Activated T-cell treated with anti-CD3 and anti-CD28 coated beads, Interleukin-2, amount 50 U/mL, for 24 hours (primary cell): ENCODE measurements around the gene CEP350.

ENCODE experiments used
- DNase-seq: peaks from one replicate; pipeline ENCODE4 v3.0.0-alpha.2; 2020
- H3K27ac Mint-ChIP-seq: 2 replicates; pipeline ENCODE4 v1.8.0; 2020; ENCODE audit warnings: mild to moderate bottlenecking, mixed read lengths
- H3K27me3 Mint-ChIP-seq: 2 replicates; pipeline ENCODE4 v1.8.0; 2020; ENCODE audit warnings: mixed read lengths
- H3K36me3 Mint-ChIP-seq: 2 replicates; pipeline ENCODE4 v1.8.0; 2020; ENCODE audit warnings: low read depth, mixed read lengths
- H3K4me1 Mint-ChIP-seq: 2 replicates; pipeline ENCODE4 v1.8.0; 2020; ENCODE audit warnings: low read depth, mixed read lengths
- H3K4me3 Mint-ChIP-seq: 2 replicates; pipeline ENCODE4 v1.8.0; 2020; ENCODE audit warnings: mild to moderate bottlenecking, moderate library complexity, mixed read lengths
- H3K9me3 Mint-ChIP-seq: 2 replicates; pipeline ENCODE4 v1.8.0; 2020; ENCODE audit warnings: mixed read lengths

CEP350 gene

DNA sequence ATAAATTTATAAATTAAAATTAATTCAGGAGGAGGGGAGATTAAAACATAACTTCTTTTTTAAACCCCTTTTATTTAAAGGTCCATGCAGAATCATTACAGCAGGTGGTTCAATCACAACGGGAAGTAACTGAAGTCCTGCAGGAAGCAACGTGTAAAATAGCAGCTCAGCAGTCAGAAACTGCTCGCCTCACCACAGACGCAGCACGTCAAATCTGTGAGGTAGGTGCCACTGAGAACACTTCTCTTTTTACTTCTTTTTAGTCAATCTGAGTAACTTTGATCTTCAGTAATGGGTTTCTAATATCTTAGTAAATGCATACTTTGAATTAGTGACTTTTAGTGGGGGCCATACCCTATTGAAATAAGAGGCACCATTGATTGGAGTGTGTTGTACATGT is 87.0 kb downstream of the CEP350 start:
- no peak overlapping the region for H3K4me3 Mint-ChIP-seq
- H3K27me3 Mint-ChIP-seq = no peaks in the 10 kb centered on the region
- no peak overlapping the region for H3K27ac Mint-ChIP-seq
- DNase-seq = no peak
- no peaks in the 10 kb centered on the region for H3K9me3 Mint-ChIP-seq
- H3K36me3 Mint-ChIP-seq = peaks cover 76% of the 10 kb centered on the region
- H3K4me1 Mint-ChIP-seq = peaks cover 3% of the 10 kb centered on the region

DNA sequence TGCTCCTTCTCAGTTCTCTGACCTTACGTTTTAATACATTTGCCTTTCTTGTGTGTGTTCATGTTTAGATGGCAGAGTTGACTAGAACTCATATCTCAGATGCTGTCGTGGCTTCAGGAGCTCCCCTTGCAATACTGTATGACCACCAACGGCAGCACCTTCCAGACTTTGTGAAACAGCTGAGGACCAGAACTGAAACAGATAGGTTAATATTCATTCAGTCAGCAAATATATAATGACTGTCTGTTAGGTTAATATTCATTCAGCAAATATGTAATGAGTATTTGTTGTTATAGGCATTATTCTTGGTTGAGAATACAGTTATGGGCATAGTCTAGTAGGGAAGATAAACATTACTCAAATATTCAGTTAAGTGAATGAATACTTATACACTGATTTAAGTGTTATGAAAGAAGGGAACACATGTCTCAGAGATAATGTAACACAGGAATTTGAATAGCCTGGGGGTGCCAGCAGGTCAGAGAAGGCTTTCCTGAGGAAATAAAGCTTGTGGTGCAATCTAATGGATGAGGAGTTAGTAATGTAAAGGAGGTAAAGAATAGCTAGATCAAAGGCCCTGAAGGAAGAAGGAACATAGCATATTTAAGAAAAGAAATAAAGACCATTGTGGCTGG is 88.5 kb downstream of the CEP350 start:
- Mint-ChIP-seq H3K27ac (peak overlapping the region; percentile 1), H3K27me3 (no peaks in the 10 kb centered on the region), H3K4me1 (peaks cover 8% of the 10 kb centered on the region), H3K4me3 (no peak overlapping the region), H3K9me3 (no peaks in the 10 kb centered on the region), H3K36me3 (peaks cover 76% of the 10 kb centered on the region)
- DNase-seq = no peak

DNA sequence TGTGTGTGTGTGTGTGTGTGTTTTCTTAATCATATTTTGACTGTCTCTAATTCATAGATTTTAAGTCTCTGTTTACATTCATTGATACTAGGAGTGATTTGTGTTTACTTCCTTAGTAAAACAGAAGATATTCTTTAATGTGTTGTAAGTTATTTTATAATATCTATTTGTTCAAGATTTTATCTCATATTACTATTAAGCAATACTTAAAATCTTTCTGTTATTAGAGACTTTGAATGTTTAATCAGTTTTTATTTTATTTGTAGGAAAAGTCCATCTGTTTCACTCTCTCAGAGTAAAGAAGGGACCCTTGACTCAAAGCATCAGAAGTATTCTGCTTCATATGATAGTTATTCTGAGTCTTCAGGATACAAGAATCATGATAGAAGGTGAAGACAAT is 89.2 kb downstream of the CEP350 start:
- H3K9me3 Mint-ChIP-seq = no peaks in the 10 kb centered on the region
- H3K27me3 Mint-ChIP-seq = no peaks in the 10 kb centered on the region
- DNase-seq = no peak
- peaks cover 12% of the 10 kb centered on the region for H3K4me1 Mint-ChIP-seq
- no peak overlapping the region for H3K27ac Mint-ChIP-seq
- no peak overlapping the region for H3K4me3 Mint-ChIP-seq
- H3K36me3 Mint-ChIP-seq = peaks cover 76% of the 10 kb centered on the region

GRCh38 chr1:180046674-180047073 is 92.1 kb downstream of the CEP350 start:
- peaks cover 9% of the 10 kb centered on the region for H3K4me1 Mint-ChIP-seq
- no peak overlapping the region for H3K4me3 Mint-ChIP-seq
- no peaks in the 10 kb centered on the region for H3K27me3 Mint-ChIP-seq
- no peaks in the 10 kb centered on the region for H3K9me3 Mint-ChIP-seq
- peak overlapping the region; percentile 38 for H3K27ac Mint-ChIP-seq
- DNase-seq = no peak
- peaks cover 87% of the 10 kb centered on the region for H3K36me3 Mint-ChIP-seq

DNA sequence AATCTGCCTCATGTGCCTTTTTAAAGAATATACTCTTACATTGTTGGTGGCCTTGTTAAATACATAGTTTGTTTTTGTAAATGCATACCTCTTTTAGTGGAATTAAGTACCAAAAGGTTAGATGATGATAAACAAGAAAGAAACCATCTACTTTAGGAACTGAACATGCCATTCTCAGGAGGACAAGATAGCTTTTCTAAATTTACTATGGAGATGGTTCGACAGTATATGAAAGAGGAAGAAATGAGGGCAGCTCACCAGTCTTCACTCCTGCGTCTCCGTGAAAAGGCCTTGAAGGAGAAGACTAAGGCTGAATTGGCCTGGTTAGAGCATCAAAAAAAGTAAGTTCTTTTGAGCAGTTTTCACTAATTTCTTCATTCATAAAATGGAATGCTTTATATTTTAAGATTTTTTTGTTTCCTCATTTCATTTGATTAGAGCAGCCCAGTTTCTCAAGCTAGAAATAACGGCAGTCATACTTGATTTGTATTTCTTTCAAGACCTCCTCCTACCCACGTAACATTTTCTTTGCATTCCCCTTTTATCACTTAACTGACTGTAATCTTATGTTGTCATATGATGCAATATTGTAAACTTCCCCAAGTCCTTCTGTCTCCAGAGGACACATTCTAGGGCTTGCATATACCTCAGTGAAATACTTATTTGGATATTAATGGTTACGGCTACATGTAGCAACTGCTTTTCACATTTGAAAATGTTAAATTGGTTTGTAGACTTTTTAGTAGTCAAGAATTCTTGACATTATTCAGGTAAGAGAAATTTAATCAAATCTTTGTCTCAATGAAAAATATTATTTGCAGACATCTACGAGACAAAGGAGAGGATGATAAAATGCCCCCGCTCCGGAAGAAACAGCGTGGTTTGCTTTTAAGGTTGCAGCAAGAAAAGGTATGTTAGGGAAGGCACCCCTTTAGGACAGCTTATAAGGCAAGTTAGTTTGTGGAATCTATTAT is 99.3 kb downstream of the CEP350 start:
- no peak for DNase-seq
- peaks cover 83% of the 10 kb centered on the region for H3K36me3 Mint-ChIP-seq
- no peaks in the 10 kb centered on the region for H3K9me3 Mint-ChIP-seq

GRCh38 chr1:180057883-180058396 is 103.3 kb downstream of the CEP350 start:
- no peak overlapping the region for H3K4me3 Mint-ChIP-seq
- no peak overlapping the region for H3K27ac Mint-ChIP-seq
- H3K9me3 Mint-ChIP-seq = no peaks in the 10 kb centered on the region
- no peaks in the 10 kb centered on the region for H3K4me1 Mint-ChIP-seq
- peaks cover 75% of the 10 kb centered on the region for H3K36me3 Mint-ChIP-seq
- H3K27me3 Mint-ChIP-seq = no peaks in the 10 kb centered on the region
- DNase-seq = no peak

More for the DNA sequence above, 99.3 kb downstream of the CEP350 start:
- Mint-ChIP-seq H3K27ac (no peak overlapping the region), H3K4me3 (no peak overlapping the region), H3K27me3 (no peaks in the 10 kb centered on the region), H3K4me1 (no peaks in the 10 kb centered on the region)

DNA sequence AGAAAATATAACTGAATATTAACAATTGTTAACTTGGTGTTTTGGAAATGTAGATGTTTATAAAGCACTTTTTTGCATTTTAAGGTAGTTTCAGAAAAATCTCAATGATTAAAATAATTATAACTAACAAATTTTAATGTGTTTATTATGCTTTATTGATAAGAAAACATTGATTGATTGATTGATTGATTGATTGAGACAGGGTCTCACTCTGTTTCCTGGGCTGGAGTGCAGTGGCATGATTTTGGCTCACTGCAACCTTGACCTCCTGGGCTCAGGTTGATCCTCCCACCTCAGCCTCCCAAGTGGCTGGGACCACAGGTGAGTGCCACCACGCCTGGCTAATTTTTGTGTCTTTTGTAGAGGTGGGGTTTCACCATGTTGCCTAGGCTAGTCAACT is 106.4 kb downstream of the CEP350 start:
- Mint-ChIP-seq H3K9me3 (no peaks in the 10 kb centered on the region), H3K27me3 (no peaks in the 10 kb centered on the region), H3K27ac (no peak overlapping the region), H3K36me3 (peaks cover 73% of the 10 kb centered on the region), H3K4me3 (no peak overlapping the region), H3K4me1 (no peaks in the 10 kb centered on the region)
- no peak for DNase-seq

- no peak for DNase-seq
- Mint-ChIP-seq H3K36me3 (peaks cover 75% of the 10 kb centered on the region), H3K27me3 (no peaks in the 10 kb centered on the region), H3K27ac (no peak overlapping the region), H3K4me3 (no peak overlapping the region), H3K9me3 (no peaks in the 10 kb centered on the region), H3K4me1 (no peaks in the 10 kb centered on the region)
Measured at GRCh38 chr1:180062452-180062971, 107.9 kb downstream of the CEP350 start.

- H3K4me1 Mint-ChIP-seq = no peaks in the 10 kb centered on the region
- no peak overlapping the region for H3K27ac Mint-ChIP-seq
- no peaks in the 10 kb centered on the region for H3K27me3 Mint-ChIP-seq
- peaks cover 72% of the 10 kb centered on the region for H3K36me3 Mint-ChIP-seq
- H3K4me3 Mint-ChIP-seq = no peak overlapping the region
- DNase-seq = no peak
- H3K9me3 Mint-ChIP-seq = no peaks in the 10 kb centered on the region
Measured at GRCh38 chr1:180065408-180065807, 110.8 kb downstream of the CEP350 start.

GRCh38 chr1:180066150-180066549 is 111.5 kb downstream of the CEP350 start:
- H3K9me3 Mint-ChIP-seq = no peaks in the 10 kb centered on the region
- DNase-seq = no peak
- no peaks in the 10 kb centered on the region for H3K27me3 Mint-ChIP-seq
- no peak overlapping the region for H3K4me3 Mint-ChIP-seq
- peaks cover 76% of the 10 kb centered on the region for H3K36me3 Mint-ChIP-seq
- no peak overlapping the region for H3K27ac Mint-ChIP-seq
- no peaks in the 10 kb centered on the region for H3K4me1 Mint-ChIP-seq

- peaks cover 70% of the 10 kb centered on the region for H3K36me3 Mint-ChIP-seq
- H3K27ac Mint-ChIP-seq = no peak overlapping the region
- H3K9me3 Mint-ChIP-seq = no peaks in the 10 kb centered on the region
- no peaks in the 10 kb centered on the region for H3K4me1 Mint-ChIP-seq
- H3K27me3 Mint-ChIP-seq = no peaks in the 10 kb centered on the region
- no peak for DNase-seq
- H3K4me3 Mint-ChIP-seq = no peak overlapping the region
Measured at GRCh38 chr1:180070286-180070685, 115.7 kb downstream of the CEP350 start.

DNA sequence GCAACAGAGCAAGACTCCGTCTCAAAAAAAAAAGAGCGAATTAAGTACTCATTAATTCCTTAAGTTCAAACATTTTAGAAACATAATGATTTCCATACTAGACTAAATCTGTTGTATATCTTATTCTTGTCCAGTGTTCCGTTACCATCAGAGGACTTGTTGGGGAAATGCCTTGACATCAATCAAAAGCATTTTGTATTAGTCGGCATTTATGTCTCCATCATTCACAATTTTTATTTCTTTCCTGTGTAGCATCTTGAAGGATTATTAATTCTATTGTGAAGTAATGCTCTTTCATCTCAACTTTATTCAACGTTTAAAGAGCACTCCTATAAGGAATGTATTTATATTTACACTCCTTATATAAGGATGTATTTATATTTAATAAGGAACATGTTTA is 117.1 kb downstream of the CEP350 start:
- Mint-ChIP-seq H3K36me3 (peaks cover 74% of the 10 kb centered on the region), H3K9me3 (no peaks in the 10 kb centered on the region), H3K4me1 (no peaks in the 10 kb centered on the region), H3K4me3 (no peak overlapping the region), H3K27ac (no peak overlapping the region), H3K27me3 (no peaks in the 10 kb centered on the region)
- no peak for DNase-seq

- Mint-ChIP-seq H3K4me3 (no peak overlapping the region), H3K9me3 (no peaks in the 10 kb centered on the region), H3K4me1 (peaks cover 3% of the 10 kb centered on the region)
Measured at GRCh38 chr1:180080439-180080838, 125.8 kb downstream of the CEP350 start.

DNA sequence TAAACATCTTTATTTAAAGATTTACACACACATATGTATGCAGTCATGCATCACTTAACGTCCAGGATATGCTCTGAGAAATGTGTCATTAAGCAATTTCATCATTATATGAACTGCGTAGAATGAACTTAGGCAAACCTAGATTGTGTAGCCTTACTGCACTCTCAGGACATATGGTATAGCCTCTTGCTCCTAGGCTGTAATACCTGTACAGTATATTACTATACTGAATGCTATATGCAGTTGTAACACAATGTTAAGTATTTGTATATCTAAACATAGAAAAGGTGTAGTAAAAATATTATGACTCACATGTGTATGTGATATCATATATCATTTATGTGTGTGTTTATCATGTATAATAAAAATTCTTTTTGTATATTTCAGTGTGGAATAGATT is 126.9 kb downstream of the CEP350 start:
- no peaks in the 10 kb centered on the region for H3K27me3 Mint-ChIP-seq
- DNase-seq = no peak
- H3K27ac Mint-ChIP-seq = no peak overlapping the region
- H3K36me3 Mint-ChIP-seq = peaks cover 60% of the 10 kb centered on the region
- H3K4me1 Mint-ChIP-seq = peaks cover 3% of the 10 kb centered on the region
- no peaks in the 10 kb centered on the region for H3K9me3 Mint-ChIP-seq
- no peak overlapping the region for H3K4me3 Mint-ChIP-seq

More at GRCh38 chr1:180080439-180080838, 125.8 kb downstream of the CEP350 start:
- Mint-ChIP-seq H3K27me3 (no peaks in the 10 kb centered on the region), H3K36me3 (peaks cover 62% of the 10 kb centered on the region), H3K27ac (peak overlapping the region; percentile 53)
- DNase-seq = no peak

- no peak for DNase-seq
- Mint-ChIP-seq H3K27me3 (no peaks in the 10 kb centered on the region), H3K27ac (no peak overlapping the region), H3K36me3 (peaks cover 62% of the 10 kb centered on the region), H3K4me1 (peaks cover 3% of the 10 kb centered on the region), H3K4me3 (no peak overlapping the region), H3K9me3 (no peaks in the 10 kb centered on the region)
Measured at GRCh38 chr1:180083164-180083563, 128.6 kb downstream of the CEP350 start.
